SK-N-SH (cell line): ENCODE measurements around the gene DEXI. TPM values are rescaled to one million over a fixed set of nuclear protein-coding genes. Genes with fewer than 3 reads are reported as not detected.

ENCODE experiments used
- CTCF ChIA-PET: fragments of 300-600, 350-600 bp; formaldehyde crosslinking; extraction: SDS; loops from one replicate; lab custom pipeline; 2021; lab: Yijun Ruan, JAX
- POLR2A ChIA-PET: fragments of 350-600 bp; sonication (Branson Sonifier 250); formaldehyde crosslinking; extraction: SDS; loops from one replicate; lab custom pipeline; 2020; ENCODE audit warnings: antibody characterized with exemption, inconsistent platforms; lab: Yijun Ruan, JAX
- DNase-seq: peaks from one replicate; pipeline ENCODE4 v3.0.0; 2012
- H2AFZ ChIP-seq: fragments of 200-600 bp; sonication (generic); 2 replicates; pipeline ENCODE4 v1.8.1; 2016; ENCODE audit warnings: antibody characterized with exemption, mild to moderate bottlenecking, low read depth
- H3F3A ChIP-seq: fragments of 200-600 bp; sonication (generic); replicated peaks from 2 replicates; pipeline ENCODE3; 2016; ENCODE audit warnings: antibody characterized with exemption, mild to moderate bottlenecking; ENCODE audit not compliant: insufficient read depth
- H3K27ac ChIP-seq, 2 experiments: fragments of 200-500 bp in 1 of 2; fragments of 200-600 bp in 1 of 2; sonication (Bioruptor generic) in 1 of 2; sonication (generic), shearing (Covaris generic) in 1 of 2; 2 replicates each; pipeline versions ENCODE4 v1.5.1 to v1.6.1; 2014 to 2016; ENCODE audit warnings: low read depth in 2 of 2, inconsistent platforms in 1 of 2, low read length in 1 of 2, mild to moderate bottlenecking in 1 of 2, mixed read lengths in 1 of 2
- H3K27me3 ChIP-seq: fragments of 200-600 bp; sonication (generic), shearing (Covaris generic); 2 replicates; pipeline ENCODE4 v1.6.1; 2016; ENCODE audit warnings: mixed run types; ENCODE audit not compliant: insufficient read depth
- H3K36me3 ChIP-seq, 2 experiments: fragments of 200-500 bp in 1 of 2; fragments of 200-600 bp in 1 of 2; sonication (Bioruptor generic) in 1 of 2; sonication (generic) in 1 of 2; replicated peaks in 1 of 2; 2 replicates each; pipeline versions ENCODE3 to v1.5.1; 2014 to 2016; ENCODE audit warnings: low read length in 1 of 2, mild to moderate bottlenecking in 1 of 2; ENCODE audit not compliant: insufficient read depth in 2 of 2, control insufficient read depth in 1 of 2
- H3K4me1 ChIP-seq, 2 experiments: fragments of 200-500 bp in 1 of 2; fragments of 200-600 bp in 1 of 2; sonication (Bioruptor generic) in 1 of 2; sonication (generic), shearing (Covaris generic) in 1 of 2; 2 replicates each; pipeline versions ENCODE4 v1.5.1 to v1.6.1; 2014 to 2016; ENCODE audit warnings: low read depth in 1 of 2, low read length in 1 of 2, mixed run types in 1 of 2; ENCODE audit not compliant: insufficient read depth in 2 of 2, control insufficient read depth in 1 of 2
- H3K4me2 ChIP-seq: fragments of 200-600 bp; sonication (generic), shearing (Covaris generic); 2 replicates; pipeline ENCODE4 v1.6.1; 2017; ENCODE audit warnings: mixed run types
- H3K4me3 ChIP-seq, 2 experiments: fragments of 200-500 bp in 1 of 2; fragments of 200-600 bp in 1 of 2; sonication (Bioruptor generic) in 1 of 2; sonication (generic), shearing (Covaris generic) in 1 of 2; 2 replicates each; pipeline versions ENCODE4 v1.5.1 to v1.8.1; 2014 to 2016; ENCODE audit warnings: low read depth in 2 of 2, inconsistent platforms in 1 of 2, low read length in 1 of 2, mild to moderate bottlenecking in 1 of 2, mixed read lengths in 1 of 2, moderate library complexity in 1 of 2
- H3K79me2 ChIP-seq: fragments of 200-600 bp; sonication (generic); 2 replicates; pipeline ENCODE4 v1.8.1; 2017; ENCODE audit warnings: mild to moderate bottlenecking; ENCODE audit not compliant: insufficient read depth
- H3K9ac ChIP-seq: fragments of 200-600 bp; sonication (generic); 2 replicates; pipeline ENCODE4 v1.6.1; 2017; ENCODE audit warnings: mixed run types
- H3K9me2 ChIP-seq: fragments of 200-600 bp; sonication (generic); 2 replicates; pipeline ENCODE4 v1.6.1; 2017; ENCODE audit warnings: mixed run types
- H3K9me3 ChIP-seq: fragments of 200-600 bp; sonication (generic); 2 replicates; pipeline ENCODE4 v1.6.1; 2017; ENCODE audit warnings: mixed run types, mild to moderate bottlenecking, moderate library complexity
- H4K20me1 ChIP-seq: fragments of 200-600 bp; sonication (generic); 2 replicates; pipeline ENCODE4 v1.6.1; 2017; ENCODE audit warnings: mild to moderate bottlenecking, mixed run types; ENCODE audit not compliant: insufficient read depth
- ELF1 ChIP-seq: IDR thresholded peaks from 2 replicates; pipeline ENCODE4 v1.4.0; 2012
- FOXM1 ChIP-seq: IDR thresholded peaks from 2 replicates; pipeline ENCODE4 v1.4.0; 2012; ENCODE audit warnings: low read depth, mild to moderate bottlenecking
- GATA2 ChIP-seq: sonication (generic); formaldehyde crosslinking; IDR thresholded peaks from 2 replicates; pipeline ENCODE4 v1.5.0; 2020; ENCODE audit warnings: mild to moderate bottlenecking, missing genetic modification reagents
- MAX ChIP-seq: IDR thresholded peaks from 2 replicates; pipeline ENCODE4 v1.4.0; 2012; ENCODE audit warnings: low read depth
- NFIC ChIP-seq: IDR thresholded peaks from 2 replicates; pipeline ENCODE4 v1.4.0; 2012; ENCODE audit warnings: borderline replicate concordance
- NRF1 ChIP-seq: IDR thresholded peaks from 2 replicates; pipeline ENCODE4 v1.6.1; 2012; ENCODE audit warnings: low read depth, mild to moderate bottlenecking, low read length
- POLR2AphosphoS5 ChIP-seq: IDR thresholded peaks from 2 replicates; pipeline ENCODE4 v1.6.1; 2012; ENCODE audit warnings: low read depth, low read length
- RAD21 ChIP-seq: IDR thresholded peaks from 2 replicates; pipeline ENCODE4 v1.6.1; 2012; ENCODE audit warnings: mild to moderate bottlenecking, low read length
- RCOR1 ChIP-seq: fragments of 150-350 bp; IDR thresholded peaks from 2 replicates; pipeline ENCODE4 v1.6.1; 2017; ENCODE audit warnings: antibody characterized with exemption, low read length
- REST ChIP-seq: IDR thresholded peaks from 2 replicates; pipeline ENCODE4 v1.6.1; 2012; ENCODE audit warnings: mild to moderate bottlenecking, low read depth, low read length, moderate library complexity
- TEAD4 ChIP-seq: IDR thresholded peaks from 2 replicates; pipeline ENCODE4 v1.4.0; 2012; ENCODE audit warnings: mild to moderate bottlenecking, borderline replicate concordance; ENCODE audit not compliant: insufficient read depth
- USF1 ChIP-seq: IDR thresholded peaks from 2 replicates; pipeline ENCODE4 v1.4.0; 2012; ENCODE audit warnings: low read depth, borderline replicate concordance
- WGBS: methylation state at CpG from one replicate; pipeline ENCODE4 v1.1.6; 2017; ENCODE audit warnings: low lambda C conversion rate; 5-methylcytosine and 5-hydroxymethylcytosine counted together
- polyA plus RNA-seq, 3 experiments: library from polyadenylated mRNA; depleted of rRNA; stranded (reverse); fragments of >200 nt; gene quantifications; 2 replicates each; pipeline ENCODE4 v1.2.3, GENCODE V29; 2012

The DEXI gene
- polyA plus RNA-seq, 1 of the 3 experiments (the other 2 are of a cell fraction) = 55.5 TPM

GRCh38 chr16:10922328-10923145 lies 19.7 kb downstream of the DEXI start:
- ChIA-PET CTCF (interaction anchor here (0.5 to 1.8 kb wide), 4 partner anchors 10 to 1798 kb away, joined by 3 to 5 read pairs (median 4); no protein-coding TSS in a partner anchor), POLR2A (no interaction called here)
- Histone ChIP-seq H3K27ac (no peak overlapping the region), H3K9me2 (no peaks in the 10 kb centered on the region), H4K20me1 (no peaks in the 10 kb centered on the region), H3K36me3 (peaks cover 5 to 19% of the 10 kb centered on the region in 2 experiments), H3K4me2 (no peak overlapping the region), H3K9ac (no peak overlapping the region), H3F3A (peaks cover 5% of the 10 kb centered on the region), H3K79me2 (no peaks in the 10 kb centered on the region), H3K9me3 (no peaks in the 10 kb centered on the region), H3K4me1 (peaks cover 0 to 13% of the 10 kb centered on the region in 2 experiments; a peak in 1 of 4 replicates), H3K27me3 (no peaks in the 10 kb centered on the region), H2AFZ (no peak overlapping the region), H3K4me3 (no peak overlapping the region)
- no peak for TF ChIP-seq USF1
- TF ChIP-seq RAD21 = no peak
- TF ChIP-seq NRF1 = no peak
- TF ChIP-seq POLR2AphosphoS5 = no peak
- 84% methylated on average over 9 of the region's 14 CpGs for WGBS
- DNase-seq = no peak

- 86% methylated on average over 4 of the region's 10 CpGs for WGBS
- POLR2A ChIA-PET = no interaction called here
- no peak overlapping the region for H3K4me2 ChIP-seq
These were observed 20.5 kb downstream of the DEXI start for GRCh38 chr16:10921536-10922327.

GRCh38 chr16:10920726-10921427 lies 21.4 kb downstream of the DEXI start:
- ChIA-PET POLR2A (no interaction called here), CTCF (interaction anchor here (1.0 to 1.6 kb wide), 2 partner anchors 43 to 50 kb away, joined by 3 to 5 read pairs; no protein-coding TSS in a partner anchor)
- peaks cover 5% of the 10 kb centered on the region for H3F3A ChIP-seq
- H3K27ac ChIP-seq = no peak overlapping the region
- H4K20me1 ChIP-seq = no peaks in the 10 kb centered on the region
- H3K79me2 ChIP-seq = no peaks in the 10 kb centered on the region
- H3K9ac ChIP-seq = no peak overlapping the region
- H3K36me3 ChIP-seq = peaks cover 0 to 6% of the 10 kb centered on the region in 2 experiments
- no peak overlapping the region for H2AFZ ChIP-seq
- H3K27me3 ChIP-seq = no peaks in the 10 kb centered on the region
- no peaks in the 10 kb centered on the region for H3K9me2 ChIP-seq
- no peak overlapping the region for H3K4me2 ChIP-seq
- WGBS = 91% methylated on average over 15 of the region's 15 CpGs
- no peak overlapping the region for H3K4me3 ChIP-seq
- H3K4me1 ChIP-seq = peaks cover 0 to 13% of the 10 kb centered on the region in 2 experiments; a peak in 1 of 4 replicates
- no peak for DNase-seq
- no peaks in the 10 kb centered on the region for H3K9me3 ChIP-seq
- TF ChIP-seq TEAD4 = no peak
- no peak for TF ChIP-seq GATA2 (CRISPR knock-in tag)
- no peak for TF ChIP-seq RCOR1
- TF ChIP-seq REST = no peak
- no peak for TF ChIP-seq RAD21
- no peak for TF ChIP-seq POLR2AphosphoS5
- TF ChIP-seq FOXM1 = no peak
- no peak for TF ChIP-seq MAX

More at GRCh38 chr16:10921536-10922327, 20.5 kb downstream of the DEXI start:
- Histone ChIP-seq H4K20me1 (no peaks in the 10 kb centered on the region), H3K79me2 (no peaks in the 10 kb centered on the region), H3F3A (peaks cover 5% of the 10 kb centered on the region), H3K9me2 (no peaks in the 10 kb centered on the region), H3K27me3 (no peaks in the 10 kb centered on the region), H3K9ac (no peak overlapping the region), H3K27ac (no peak overlapping the region), H3K4me1 (peaks cover 0 to 13% of the 10 kb centered on the region in 2 experiments; a peak in 1 of 4 replicates), H3K4me3 (no peak overlapping the region), H3K9me3 (no peaks in the 10 kb centered on the region), H3K36me3 (peaks cover 0 to 11% of the 10 kb centered on the region in 2 experiments), H2AFZ (no peak overlapping the region)
- DNase-seq = no peak
- TF ChIP-seq ELF1 (no peak), NFIC (peak; percentile 50)
- CTCF ChIA-PET = interaction anchor here (1.0 to 1.8 kb wide), 4 partner anchors 9 to 184 kb away, joined by 3 to 5 read pairs (median 4); no protein-coding TSS in a partner anchor
